ENCODE measurements around the gene STK32B. TPM values are rescaled to one million over a fixed set of nuclear protein-coding genes. Genes with fewer than 3 reads are reported as not detected.
A peak's percentile ranks its signal among the peaks of the same experiment; 100 is the strongest.

STK32B gene
- total and polyA plus RNA-seq, 9 of the 15 experiments (the other 6 are each of a cell fraction or from before 2014, with no cell fraction given), result 0.03 to 0.20 (median 0.07) TPM; not detected in 2

- TF ChIP-seq, protein P1, sequence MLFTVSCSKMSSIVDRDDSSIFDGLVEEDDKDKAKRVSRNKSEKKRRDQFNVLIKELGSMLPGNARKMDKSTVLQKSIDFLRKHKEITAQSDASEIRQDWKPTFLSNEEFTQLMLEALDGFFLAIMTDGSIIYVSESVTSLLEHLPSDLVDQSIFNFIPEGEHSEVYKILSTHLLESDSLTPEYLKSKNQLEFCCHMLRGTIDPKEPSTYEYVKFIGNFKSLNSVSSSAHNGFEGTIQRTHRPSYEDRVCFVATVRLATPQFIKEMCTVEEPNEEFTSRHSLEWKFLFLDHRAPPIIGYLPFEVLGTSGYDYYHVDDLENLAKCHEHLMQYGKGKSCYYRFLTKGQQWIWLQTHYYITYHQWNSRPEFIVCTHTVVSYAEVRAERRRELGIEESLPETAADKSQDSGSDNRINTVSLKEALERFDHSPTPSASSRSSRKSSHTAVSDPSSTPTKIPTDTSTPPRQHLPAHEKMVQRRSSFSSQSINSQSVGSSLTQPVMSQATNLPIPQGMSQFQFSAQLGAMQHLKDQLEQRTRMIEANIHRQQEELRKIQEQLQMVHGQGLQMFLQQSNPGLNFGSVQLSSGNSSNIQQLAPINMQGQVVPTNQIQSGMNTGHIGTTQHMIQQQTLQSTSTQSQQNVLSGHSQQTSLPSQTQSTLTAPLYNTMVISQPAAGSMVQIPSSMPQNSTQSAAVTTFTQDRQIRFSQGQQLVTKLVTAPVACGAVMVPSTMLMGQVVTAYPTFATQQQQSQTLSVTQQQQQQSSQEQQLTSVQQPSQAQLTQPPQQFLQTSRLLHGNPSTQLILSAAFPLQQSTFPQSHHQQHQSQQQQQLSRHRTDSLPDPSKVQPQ (CRISPR knock-in tag; IDR thresholded peaks at IDR 0.05; ENCODE audit: borderline replicate concordance), result no peak
- TF ChIP-seq IFI16 (CRISPR knock-in tag; IDR thresholded peaks at IDR 0.05) (no peak), PTTG1 (tag; IDR thresholded peaks at IDR 0.05; ENCODE audit: low read depth) (no peak), TAL1 (IDR thresholded peaks at IDR 0.05) (peak; percentile 90), ZNF644 (tag; IDR thresholded peaks at IDR 0.05; ENCODE audit: low read depth) (0 out of 2 replicates have a peak, but pooled peaks have one; percentile 15), NRF1 (conservative IDR thresholded peaks at IDR 0.05 in 1 of 2, IDR thresholded peaks at IDR 0.05 in 1 of 2) (no peak), SMAD2 (IDR thresholded peaks at IDR 0.05; ENCODE audit: low read depth, low read length) (no peak), CTCF (IDR thresholded peaks at IDR 0.05 in 2 of 3, conservative IDR thresholded peaks at IDR 0.05 in 1 of 3; ENCODE audit: insufficient read depth in 2 of 3, low read depth in 1 of 3, low read length in 3 of 3) (no peak), SPI1 (IDR thresholded peaks at IDR 0.05; ENCODE audit: borderline replicate concordance, low read depth, low read length) (no peak), ATF3 (IDR thresholded peaks at IDR 0.05) (peak; percentile 89), ATF3 (CRISPR knock-in tag; conservative IDR thresholded peaks at IDR 0.05) (no peak), POLR2A (conservative IDR thresholded peaks at IDR 0.05) (no peak), ZNF239 (CRISPR knock-in tag; IDR thresholded peaks at IDR 0.05) (no peak), DPF2 (IDR thresholded peaks at IDR 0.05) (peak; percentile 96), NELFE (IDR thresholded peaks at IDR 0.05; ENCODE audit: insufficient read depth, insufficient read length) (no peak), SNIP1 (IDR thresholded peaks at IDR 0.05; ENCODE audit: low read depth) (no peak)
- TF ChIP-seq, protein P2, sequence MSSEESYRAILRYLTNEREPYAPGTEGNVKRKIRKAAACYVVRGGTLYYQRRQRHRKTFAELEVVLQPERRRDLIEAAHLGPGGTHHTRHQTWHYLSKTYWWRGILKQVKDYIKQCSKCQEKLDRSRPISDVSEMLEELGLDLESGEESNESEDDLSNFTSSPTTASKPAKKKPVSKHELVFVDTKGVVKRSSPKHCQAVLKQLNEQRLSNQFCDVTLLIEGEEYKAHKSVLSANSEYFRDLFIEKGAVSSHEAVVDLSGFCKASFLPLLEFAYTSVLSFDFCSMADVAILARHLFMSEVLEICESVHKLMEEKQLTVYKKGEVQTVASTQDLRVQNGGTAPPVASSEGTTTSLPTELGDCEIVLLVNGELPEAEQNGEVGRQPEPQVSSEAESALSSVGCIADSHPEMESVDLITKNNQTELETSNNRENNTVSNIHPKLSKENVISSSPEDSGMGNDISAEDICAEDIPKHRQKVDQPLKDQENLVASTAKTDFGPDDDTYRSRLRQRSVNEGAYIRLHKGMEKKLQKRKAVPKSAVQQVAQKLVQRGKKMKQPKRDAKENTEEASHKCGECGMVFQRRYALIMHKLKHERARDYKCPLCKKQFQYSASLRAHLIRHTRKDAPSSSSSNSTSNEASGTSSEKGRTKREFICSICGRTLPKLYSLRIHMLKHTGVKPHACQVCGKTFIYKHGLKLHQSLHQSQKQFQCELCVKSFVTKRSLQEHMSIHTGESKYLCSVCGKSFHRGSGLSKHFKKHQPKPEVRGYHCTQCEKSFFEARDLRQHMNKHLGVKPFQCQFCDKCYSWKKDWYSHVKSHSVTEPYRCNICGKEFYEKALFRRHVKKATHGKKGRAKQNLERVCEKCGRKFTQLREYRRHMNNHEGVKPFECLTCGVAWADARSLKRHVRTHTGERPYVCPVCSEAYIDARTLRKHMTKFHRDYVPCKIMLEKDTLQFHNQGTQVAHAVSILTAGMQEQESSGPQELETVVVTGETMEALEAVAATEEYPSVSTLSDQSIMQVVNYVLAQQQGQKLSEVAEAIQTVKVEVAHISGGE (CRISPR knock-in tag; IDR thresholded peaks at IDR 0.05), result 0 out of 6 replicates have a peak, but pooled peaks of 1 of the 3 experiments have one; percentile 45
- TF ChIP-seq, protein P3, sequence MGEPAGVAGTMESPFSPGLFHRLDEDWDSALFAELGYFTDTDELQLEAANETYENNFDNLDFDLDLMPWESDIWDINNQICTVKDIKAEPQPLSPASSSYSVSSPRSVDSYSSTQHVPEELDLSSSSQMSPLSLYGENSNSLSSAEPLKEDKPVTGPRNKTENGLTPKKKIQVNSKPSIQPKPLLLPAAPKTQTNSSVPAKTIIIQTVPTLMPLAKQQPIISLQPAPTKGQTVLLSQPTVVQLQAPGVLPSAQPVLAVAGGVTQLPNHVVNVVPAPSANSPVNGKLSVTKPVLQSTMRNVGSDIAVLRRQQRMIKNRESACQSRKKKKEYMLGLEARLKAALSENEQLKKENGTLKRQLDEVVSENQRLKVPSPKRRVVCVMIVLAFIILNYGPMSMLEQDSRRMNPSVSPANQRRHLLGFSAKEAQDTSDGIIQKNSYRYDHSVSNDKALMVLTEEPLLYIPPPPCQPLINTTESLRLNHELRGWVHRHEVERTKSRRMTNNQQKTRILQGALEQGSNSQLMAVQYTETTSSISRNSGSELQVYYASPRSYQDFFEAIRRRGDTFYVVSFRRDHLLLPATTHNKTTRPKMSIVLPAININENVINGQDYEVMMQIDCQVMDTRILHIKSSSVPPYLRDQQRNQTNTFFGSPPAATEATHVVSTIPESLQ (CRISPR knock-in tag; IDR thresholded peaks at IDR 0.05), result no peak
Observed at GRCh38 chr4:5036239-5036638, 15.0 kb upstream of the STK32B start (continued).
